ENCODE measurements around the gene CLEC1B.
"Not testable (repeated sequence)": the region's sequence is repeated elsewhere in the genome, so short reads cannot be mapped to it uniquely, and the experiment has no call there.

Gene CLEC1B

DNA sequence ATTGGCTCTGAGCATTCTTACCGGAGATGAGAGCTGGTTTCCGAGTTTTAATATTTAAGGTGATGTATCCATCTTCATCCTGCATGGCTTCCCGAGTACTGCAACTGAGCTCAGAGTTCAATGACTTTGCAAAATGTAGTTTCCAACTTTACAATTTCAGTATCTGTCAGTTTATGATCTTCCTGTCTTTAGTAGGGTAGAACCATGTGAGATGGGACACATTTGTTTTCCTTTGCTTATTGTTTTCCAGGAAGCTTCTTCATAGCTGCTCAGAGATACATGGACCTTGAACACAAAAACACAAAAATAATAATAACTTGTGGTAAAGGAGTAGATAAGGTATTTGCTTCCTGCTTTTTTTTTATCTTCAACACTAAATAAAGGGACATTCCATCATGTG is at the start of gene CLEC1B:
CLEC1B (minus strand) TSS at position 106 of the 400 bp plus-strand sequence; CDS start at position 85, 21 bp downstream.
- no peak for DNase-seq

DNA sequence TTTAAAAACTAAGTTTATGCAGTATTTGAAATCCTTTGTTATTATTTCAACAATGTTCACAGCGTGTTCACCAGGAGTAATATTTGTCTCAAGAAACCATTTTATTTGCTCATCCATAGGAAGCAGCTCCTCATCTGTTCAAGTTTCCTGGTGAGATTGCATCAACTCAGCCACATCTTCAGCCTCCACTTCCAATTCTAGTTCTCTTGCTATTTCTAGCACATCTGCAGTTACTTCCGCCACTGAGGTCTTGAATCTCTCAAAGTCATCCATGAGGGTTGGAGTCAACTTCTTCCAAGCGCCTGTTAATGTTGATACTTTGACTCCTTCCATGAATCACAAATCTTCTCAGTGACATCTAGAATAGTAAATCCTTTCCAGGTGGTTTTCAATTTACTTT is 49.6 kb upstream of the CLEC1B start:
- DNase-seq = no peak

- no peak for DNase-seq
Measured at GRCh38 chr12:10042167-10042566, 43.2 kb upstream of the CLEC1B start.

DNA sequence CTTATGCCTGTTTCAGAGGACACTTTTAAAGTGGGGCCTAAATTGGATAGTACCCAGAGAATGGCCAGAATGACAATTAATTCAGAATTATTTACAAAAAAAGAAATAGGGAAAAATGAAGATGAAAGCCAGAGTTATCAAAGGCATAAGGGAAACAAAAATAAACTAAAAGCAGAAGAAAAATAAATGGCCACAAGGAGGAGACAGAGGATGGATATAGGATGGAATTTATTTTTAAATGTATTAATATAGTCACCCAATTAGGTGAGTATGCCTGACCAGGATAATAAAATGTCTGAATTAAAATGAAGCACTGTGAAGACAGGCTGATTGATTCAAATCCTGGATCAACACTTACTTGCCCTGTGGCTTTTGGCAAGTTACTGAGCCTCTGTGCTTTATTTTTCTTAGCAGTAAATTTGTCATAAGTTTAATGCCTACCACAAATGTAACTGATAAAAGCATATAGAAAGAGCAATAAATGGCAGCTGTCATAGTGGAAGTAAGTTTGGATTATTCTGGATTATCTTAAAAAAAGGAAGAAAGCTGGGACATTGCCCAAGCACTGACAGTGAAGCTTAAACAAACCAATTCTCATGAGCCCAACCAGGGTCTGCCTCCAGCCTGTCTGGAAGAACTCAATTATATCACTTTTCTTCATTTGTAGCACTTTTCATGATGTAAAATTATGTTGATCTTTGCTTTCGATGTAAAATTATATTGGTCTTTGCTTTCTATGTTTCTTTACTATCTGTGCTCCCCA is 35.0 kb upstream of the CLEC1B start:
- no peak for DNase-seq

- DNase-seq = no peak
Measured at GRCh38 chr12:10031771-10032175, 32.9 kb upstream of the CLEC1B start.

GRCh38 chr12:10031321-10031720 is 32.4 kb upstream of the CLEC1B start:
- DNase-seq = no peak

GRCh38 chr12:10030446-10030845 is 31.5 kb upstream of the CLEC1B start, which contains the start of gene CLEC9A:
Gene CLEC9A, plus strand, starts transcription at chr12:10030682. Its CDS starts 22,006 bp downstream, at chr12:10052688.
- DNase-seq = no peak

DNA sequence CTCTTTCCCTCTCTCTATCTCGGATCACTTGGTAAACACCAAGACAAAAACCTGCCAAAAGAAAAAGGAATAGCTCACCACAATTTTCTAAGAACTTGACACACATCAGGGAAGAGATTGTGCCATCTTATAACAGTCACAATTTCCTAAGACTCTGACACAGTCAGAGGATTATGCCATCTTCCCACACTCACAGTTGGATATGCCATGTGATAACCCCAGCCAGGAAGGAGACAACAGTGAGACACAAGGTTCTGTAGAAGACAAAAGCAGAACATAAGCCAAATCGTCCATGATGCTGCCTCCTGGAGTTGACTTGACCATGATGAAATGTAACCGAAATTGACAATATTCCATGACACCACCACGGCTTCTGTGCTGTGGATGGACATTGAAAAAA is 28.8 kb upstream of the CLEC1B start:
- no peak for DNase-seq

- no peak for DNase-seq
Measured at GRCh38 chr12:10027311-10027710, 28.4 kb upstream of the CLEC1B start.

DNA sequence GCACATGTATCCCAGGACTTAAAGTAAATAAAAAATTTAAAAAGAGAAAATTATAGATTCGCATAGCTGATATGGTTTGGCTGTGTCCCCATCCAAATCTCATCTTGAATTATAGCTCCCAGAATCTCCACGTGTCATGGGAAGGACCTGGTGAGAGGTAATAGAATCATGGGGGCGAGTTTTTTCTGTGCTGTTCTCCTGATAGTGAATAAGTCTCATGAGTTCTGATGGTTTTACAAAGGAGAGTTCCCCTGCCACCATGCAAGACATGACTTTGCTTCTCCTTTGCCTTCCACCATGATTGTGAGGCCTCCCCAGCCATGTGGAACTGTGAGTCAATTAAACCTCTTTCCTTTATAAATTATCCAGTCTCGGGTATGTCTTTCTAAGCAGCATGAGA is 27.7 kb upstream of the CLEC1B start:
- not testable (repeated sequence) for DNase-seq

DNA sequence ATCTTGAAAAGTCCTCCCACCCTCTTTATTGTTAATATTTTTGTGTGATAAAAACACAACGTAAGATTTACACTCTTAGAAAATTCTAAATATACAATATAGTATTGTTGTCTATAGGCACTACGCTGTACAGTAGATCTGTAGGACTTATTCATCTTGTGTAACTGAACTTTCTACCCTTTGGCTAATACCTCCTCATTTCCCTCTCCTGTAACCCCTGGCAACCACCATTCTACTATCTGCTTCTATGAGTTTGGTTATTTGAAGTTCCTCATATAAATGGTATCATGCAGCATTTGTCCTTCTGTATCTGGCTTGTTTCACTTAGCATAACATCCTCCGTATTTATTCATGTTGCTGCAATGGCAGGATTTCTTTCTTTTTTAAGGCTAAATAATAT is 26.3 kb upstream of the CLEC1B start:
- DNase-seq = no peak

DNA sequence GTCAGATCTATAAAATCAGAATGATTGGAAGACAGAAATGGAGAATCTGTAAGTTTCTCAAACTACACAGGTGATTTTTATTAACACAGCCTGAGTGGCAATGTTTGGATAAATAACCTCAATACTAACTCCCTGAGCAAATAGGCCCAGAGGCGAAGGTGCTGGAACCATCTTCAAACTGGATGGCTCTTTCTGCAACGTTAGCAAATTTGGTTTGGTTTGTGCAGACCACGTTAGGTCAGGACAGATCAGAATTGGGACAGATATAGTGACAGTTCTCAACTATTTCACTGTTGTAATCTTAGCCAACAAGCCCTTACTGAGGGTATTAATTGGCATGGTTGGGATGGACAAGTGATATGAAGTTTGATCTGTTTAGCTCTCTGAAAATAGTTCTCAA is 22.4 kb upstream of the CLEC1B start:
- DNase-seq = no peak

- no peak for DNase-seq
Measured at GRCh38 chr12:10018386-10018785, 19.5 kb upstream of the CLEC1B start.

DNA sequence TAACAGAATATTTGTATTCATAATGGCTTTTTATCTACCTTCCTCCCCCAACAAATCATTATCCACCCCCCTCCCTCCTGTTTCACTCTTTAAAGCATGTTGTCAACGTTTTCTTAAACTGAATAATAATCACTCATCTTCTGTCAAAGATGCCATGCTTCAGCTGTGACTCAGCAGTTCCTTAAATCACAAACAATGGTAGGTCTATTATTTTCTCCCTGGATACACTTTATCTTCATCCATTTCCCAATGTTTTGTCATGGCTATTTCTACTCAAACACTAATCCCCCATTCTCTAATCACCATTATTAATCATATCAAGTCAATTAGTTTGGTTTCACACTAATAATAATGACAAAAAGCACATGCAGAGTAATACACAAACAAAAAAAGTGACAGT is 18.0 kb upstream of the CLEC1B start:
- DNase-seq = no peak

GRCh38 chr12:10015450-10015849 is 16.5 kb upstream of the CLEC1B start:
- DNase-seq = no peak

- no peak for DNase-seq
Measured at GRCh38 chr12:10012630-10013330, 13.9 kb upstream of the CLEC1B start.

- DNase-seq = no peak
Measured at GRCh38 chr12:10001171-10001776, 2.4 kb upstream of the CLEC1B start.

GRCh38 chr12:9992296-9992695 is 6.6 kb downstream of the CLEC1B start:
- DNase-seq = no peak

DNA sequence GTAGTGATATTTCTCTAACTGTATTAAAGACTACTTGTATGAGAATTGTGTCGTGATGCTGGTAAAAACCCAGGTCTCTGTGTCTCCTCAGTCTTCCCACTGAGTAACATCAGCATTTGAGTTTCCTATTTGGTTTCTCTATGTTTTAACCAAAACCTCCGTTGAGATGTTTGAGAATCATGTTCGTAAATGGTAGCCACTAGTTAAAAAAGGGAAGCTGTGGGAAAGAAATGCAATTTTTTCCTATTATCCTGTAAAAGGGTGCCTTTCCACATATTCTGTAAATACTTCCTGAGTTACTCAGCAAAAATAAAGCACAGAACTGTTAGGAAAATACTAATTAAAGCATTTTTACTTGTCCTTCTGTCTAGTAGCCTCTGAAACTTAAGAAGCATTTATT is 7.0 kb downstream of the CLEC1B start:
- no peak for DNase-seq

DNA sequence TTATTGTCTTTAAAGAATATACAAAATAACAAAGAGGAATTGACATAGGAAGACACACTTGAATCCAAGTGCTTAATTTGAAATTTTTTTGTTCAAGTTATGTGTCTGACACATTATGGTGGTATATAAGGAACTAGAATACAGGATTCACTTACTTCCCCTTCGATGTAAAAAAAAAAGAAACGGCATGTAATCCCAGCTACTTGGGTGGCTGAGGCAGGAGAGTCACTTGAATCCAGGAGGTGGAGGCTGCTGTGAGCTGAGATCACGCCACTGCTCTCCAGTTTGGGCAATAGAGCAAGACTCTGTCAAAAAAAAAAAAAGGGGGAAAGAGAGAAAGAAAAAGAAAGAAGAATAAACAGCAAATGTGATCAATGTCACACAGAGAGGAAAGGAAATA is 18.8 kb downstream of the CLEC1B start:
- no peak for DNase-seq

DNA sequence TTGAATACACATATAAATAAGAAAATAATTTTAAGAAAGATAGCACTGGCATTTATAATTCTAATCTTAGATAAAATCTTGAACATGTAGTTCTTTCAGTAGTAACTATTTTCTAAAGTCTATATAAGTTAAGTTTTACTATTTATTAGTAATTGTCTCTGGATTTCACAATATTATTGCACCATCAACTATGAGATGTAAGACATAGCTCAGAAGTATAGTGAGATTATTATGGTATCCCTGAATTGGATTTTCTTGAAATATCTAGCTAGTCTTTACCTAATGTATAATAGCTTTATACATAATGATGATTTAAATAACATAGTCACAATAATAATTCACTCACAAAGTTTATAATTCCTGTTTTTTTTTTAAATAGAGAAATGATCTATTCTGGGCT is 21.0 kb downstream of the CLEC1B start:
- no peak for DNase-seq

GRCh38 chr12:9976626-9977025 is 22.3 kb downstream of the CLEC1B start:
- DNase-seq = not testable (repeated sequence)

- DNase-seq = no peak
Measured at GRCh38 chr12:9975614-9976013, 23.3 kb downstream of the CLEC1B start.

- DNase-seq = not testable (repeated sequence)
Measured at GRCh38 chr12:9974731-9975130, 24.2 kb downstream of the CLEC1B start.
